ENCODE results near the gene GTF2IRD1.

Gene GTF2IRD1

DNA sequence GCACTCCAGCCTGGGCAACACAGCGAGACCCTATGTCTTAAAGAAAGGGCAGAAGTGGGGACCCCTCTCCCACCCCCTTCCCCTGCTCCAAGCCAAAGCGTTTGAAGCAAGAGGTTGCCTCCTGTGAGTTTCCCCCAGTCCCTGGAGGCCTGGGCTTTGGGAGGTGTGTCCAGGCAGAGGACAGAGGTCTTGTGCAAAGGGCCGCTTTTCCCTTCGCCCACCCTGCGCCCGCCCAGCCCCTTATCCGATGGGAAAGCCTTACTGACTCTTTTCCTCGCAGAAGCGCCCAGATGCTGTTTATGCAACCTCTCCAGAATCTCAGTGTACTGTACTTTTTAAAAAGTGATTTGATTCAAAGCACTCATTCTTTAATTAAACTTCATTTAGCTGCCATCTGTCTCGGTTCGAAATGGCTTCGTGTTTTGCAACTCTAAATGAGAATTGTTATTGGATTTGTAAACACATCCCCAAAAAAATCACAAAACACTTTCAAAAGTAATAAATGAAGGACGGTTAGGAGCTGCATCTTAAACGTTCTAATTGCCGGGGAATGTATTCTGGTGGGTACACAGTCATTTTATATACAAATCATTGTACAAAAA, 153.3 kb downstream of the GTF2IRD1 start:
- H3K4me3 ChIP-seq (ENCODE audit: low read depth, low read length), result peak overlapping the region; percentile 52
- no peak for DNase-seq (ENCODE audit: low read depth)
- TF ChIP-seq, protein P1, sequence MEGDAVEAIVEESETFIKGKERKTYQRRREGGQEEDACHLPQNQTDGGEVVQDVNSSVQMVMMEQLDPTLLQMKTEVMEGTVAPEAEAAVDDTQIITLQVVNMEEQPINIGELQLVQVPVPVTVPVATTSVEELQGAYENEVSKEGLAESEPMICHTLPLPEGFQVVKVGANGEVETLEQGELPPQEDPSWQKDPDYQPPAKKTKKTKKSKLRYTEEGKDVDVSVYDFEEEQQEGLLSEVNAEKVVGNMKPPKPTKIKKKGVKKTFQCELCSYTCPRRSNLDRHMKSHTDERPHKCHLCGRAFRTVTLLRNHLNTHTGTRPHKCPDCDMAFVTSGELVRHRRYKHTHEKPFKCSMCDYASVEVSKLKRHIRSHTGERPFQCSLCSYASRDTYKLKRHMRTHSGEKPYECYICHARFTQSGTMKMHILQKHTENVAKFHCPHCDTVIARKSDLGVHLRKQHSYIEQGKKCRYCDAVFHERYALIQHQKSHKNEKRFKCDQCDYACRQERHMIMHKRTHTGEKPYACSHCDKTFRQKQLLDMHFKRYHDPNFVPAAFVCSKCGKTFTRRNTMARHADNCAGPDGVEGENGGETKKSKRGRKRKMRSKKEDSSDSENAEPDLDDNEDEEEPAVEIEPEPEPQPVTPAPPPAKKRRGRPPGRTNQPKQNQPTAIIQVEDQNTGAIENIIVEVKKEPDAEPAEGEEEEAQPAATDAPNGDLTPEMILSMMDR (IDR thresholded peaks at IDR 0.05; ENCODE audit: insufficient read depth, low read depth, low read length, missing control alignments), result no peak

- DNase-seq (ENCODE audit: low read depth), result no peak
- no peak overlapping the region for H3K4me3 ChIP-seq (ENCODE audit: low read depth, low read length)
- TF ChIP-seq, protein P1 (IDR thresholded peaks at IDR 0.05; ENCODE audit: insufficient read depth, low read depth, low read length, missing control alignments), result no peak
These were observed 158.5 kb downstream of the GTF2IRD1 start for GRCh38 chr7:74612015-74612829.

- TF ChIP-seq, protein P1 (IDR thresholded peaks at IDR 0.05; ENCODE audit: insufficient read depth, low read depth, low read length, missing control alignments), result no peak
- no peak overlapping the region for H3K4me3 ChIP-seq (ENCODE audit: low read depth, low read length)
- DNase-seq (ENCODE audit: low read depth), result no peak
These were observed 162.5 kb downstream of the GTF2IRD1 start for GRCh38 chr7:74615933-74616780.

GRCh38 chr7:74617180-74617744, 163.6 kb downstream of the GTF2IRD1 start:
- peak; percentile 43 for DNase-seq (ENCODE audit: low read depth)
- TF ChIP-seq, protein P1 (IDR thresholded peaks at IDR 0.05; ENCODE audit: insufficient read depth, low read depth, low read length, missing control alignments), result no peak
- H3K4me3 ChIP-seq (ENCODE audit: low read depth, low read length), result no peak overlapping the region

- no peak overlapping the region for H3K4me3 ChIP-seq (ENCODE audit: low read depth, low read length)
- no peak for DNase-seq (ENCODE audit: low read depth)
- TF ChIP-seq, protein P1 (IDR thresholded peaks at IDR 0.05; ENCODE audit: insufficient read depth, low read depth, low read length, missing control alignments), result no peak
These were observed 165.6 kb downstream of the GTF2IRD1 start for GRCh38 chr7:74619235-74619860.

DNA sequence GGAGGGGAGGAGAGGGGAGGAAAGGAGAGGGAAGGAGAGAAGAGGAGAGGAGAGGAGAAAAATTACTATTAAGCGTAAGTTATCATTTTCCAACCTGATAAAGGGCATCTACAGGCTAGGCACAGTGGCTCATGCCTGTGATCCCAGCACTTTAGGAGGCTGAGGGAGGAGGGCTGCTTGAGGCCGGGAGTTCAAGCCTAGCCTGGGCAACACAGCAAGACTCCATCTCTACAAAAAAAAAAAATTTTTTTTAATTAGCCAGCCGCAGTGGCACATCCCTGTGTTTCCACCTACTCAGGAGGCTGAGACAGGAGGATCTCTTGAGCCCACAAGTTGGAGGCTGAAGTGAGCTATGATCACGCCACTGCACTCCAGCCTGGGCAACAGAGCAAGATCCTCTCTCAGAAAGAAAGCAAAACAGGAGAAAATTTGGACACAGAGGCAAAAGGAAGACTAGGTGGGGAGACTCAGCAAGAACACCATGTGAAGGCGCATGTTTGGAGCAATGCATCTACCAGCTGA, 168.6 kb downstream of the GTF2IRD1 start:
- DNase-seq (ENCODE audit: low read depth), result no peak
- TF ChIP-seq, protein P1 (IDR thresholded peaks at IDR 0.05; ENCODE audit: insufficient read depth, low read depth, low read length, missing control alignments), result no peak
- no peak overlapping the region for H3K4me3 ChIP-seq (ENCODE audit: low read depth, low read length)
